ENCODE data around the gene LEMD3. TPM values are rescaled to one million over a fixed set of nuclear protein-coding genes. Genes with fewer than 3 reads are reported as not detected.
A peak's percentile ranks its signal among the peaks of the same experiment; 100 is the strongest.

LEMD3 gene
- total and polyA plus RNA-seq, 2 of the 8 experiments (the other 6 are each of a cell fraction or from before 2014, with no cell fraction given) = 5.8 to 33.2 TPM

DNA sequence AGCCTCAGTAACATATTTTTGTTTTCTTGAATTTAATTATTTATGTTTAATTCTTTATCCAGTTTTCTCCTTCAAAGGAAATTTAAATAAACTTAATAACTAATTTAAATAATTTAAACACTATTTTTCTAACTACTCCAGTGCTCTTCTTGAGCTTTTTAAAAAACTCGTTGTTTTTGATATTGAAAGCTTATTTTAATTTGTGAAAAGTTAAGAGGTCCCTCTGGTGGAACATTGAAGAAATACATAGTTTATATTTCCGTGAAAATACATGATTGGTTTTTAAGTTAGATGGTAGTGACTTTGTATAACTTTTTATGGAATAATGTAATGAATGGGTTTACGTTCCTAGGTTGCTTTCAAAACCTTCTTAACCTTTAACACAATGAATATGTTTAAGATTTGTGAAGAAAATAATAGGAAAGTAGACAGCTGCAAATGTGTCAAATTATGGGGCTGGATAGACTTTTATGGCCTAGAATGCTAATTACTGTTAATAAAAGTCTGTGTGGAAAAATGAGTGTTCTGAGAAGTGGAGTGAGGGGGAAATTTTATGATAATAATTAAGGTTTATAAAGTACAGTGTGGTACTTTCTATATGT, 63.2 kb downstream of the LEMD3 start:
- Histone ChIP-seq H2BK20ac (ENCODE audit: low read length) (no peak overlapping the region), H3K79me1 (ENCODE audit: low read depth, low read length) (no peaks in the 10 kb centered on the region), H4K20me1 (replicated peaks in 1 of 2; ENCODE audit: control insufficient read depth in 1 of 2, insufficient read depth in 2 of 2, low read length in 2 of 2) (no peaks in the 10 kb centered on the region), H3K79me2 (ENCODE audit: control insufficient read depth in 1 of 2, insufficient read depth in 2 of 2, low read length in 2 of 2) (peaks cover 0 to 22% of the 10 kb centered on the region in 2 experiments; a peak in 2 of 4 replicates), H3K9me3 (ENCODE audit: insufficient read depth in 2 of 2, low read depth in 1 of 2, low read length in 1 of 2) (peaks cover 0 to 12% of the 10 kb centered on the region in 2 experiments; a peak in 1 of 4 replicates), H4K8ac (ENCODE audit: extremely low read depth, insufficient read depth, low read length) (no peak overlapping the region), H3K23ac (ENCODE audit: insufficient read length) (no peak overlapping the region), H2BK120ac (replicated peaks; ENCODE audit: low read depth, low read length) (no peak overlapping the region), H3K14ac (ENCODE audit: insufficient read length) (no peak overlapping the region), H3K27me3 (replicated peaks in 1 of 4; ENCODE audit: control insufficient read depth in 3 of 4, extremely low read depth in 1 of 4, insufficient read depth in 3 of 4, low read length in 3 of 4) (no peaks in the 10 kb centered on the region), H4K5ac (ENCODE audit: insufficient read length, low read depth, low read length) (no peak overlapping the region), H2AFZ (ENCODE audit: low read length) (no peak overlapping the region), H3K56ac (replicated peaks; ENCODE audit: insufficient read length, low read depth, low read length) (no peak overlapping the region), H3K4me1 (replicated peaks in 1 of 4; ENCODE audit: control insufficient read depth in 3 of 4, insufficient read depth in 4 of 4, low read length in 3 of 4) (no peaks in the 10 kb centered on the region), H4K91ac (replicated peaks; ENCODE audit: insufficient read length, low read length) (no peak overlapping the region), H3K4me2 (ENCODE audit: insufficient read depth in 1 of 2, low read depth in 2 of 2, low read length in 2 of 2) (no peak overlapping the region), H3K23me2 (ENCODE audit: low read depth, low read length) (no peaks in the 10 kb centered on the region), H3K27ac (ENCODE audit: low read depth, low read length) (no peak overlapping the region), H3K18ac (ENCODE audit: extremely low read depth, low read length) (no peak overlapping the region), H2BK15ac (ENCODE audit: low read length) (no peak overlapping the region), H3K4ac (replicated peaks; ENCODE audit: insufficient read length, low read depth, low read length) (no peak overlapping the region), H2AK5ac (ENCODE audit: low read depth, low read length) (no peak overlapping the region), H3K4me3 (ENCODE audit: extremely low read depth in 1 of 4, insufficient read depth in 2 of 4, low read depth in 3 of 4, low read length in 4 of 4) (no peak overlapping the region), H2BK12ac (ENCODE audit: low read depth, low read length) (no peak overlapping the region), H3K36me3 (ENCODE audit: control insufficient read depth in 2 of 4, insufficient read depth in 4 of 4, low read length in 3 of 4) (peaks cover 0 to 13% (median 7%) of the 10 kb centered on the region in 4 experiments; a peak in 4 of 8 replicates), H2BK5ac (ENCODE audit: low read depth, low read length) (no peak overlapping the region), H3K9ac (replicated peaks in 1 of 4; ENCODE audit: extremely low read depth in 1 of 4, low read depth in 3 of 4, low read length in 3 of 4) (no peak overlapping the region)
- no peak for DNase-seq (ENCODE audit: low read depth in 1 of 2, low spot score in 2 of 2)
- FAIRE-seq = no peak
- CTCF ChIA-PET (ENCODE audit: partially characterized antibody) = interaction anchor here (0.7 to 2.9 kb wide), 18 partner anchors 9 to 440 kb away, joined by 3 to 17 read pairs (median 4); partner anchors contain the start of gene LEMD3
- TF ChIP-seq SP4 (IDR thresholded peaks at IDR 0.05; ENCODE audit: low read length) (no peak), RAD21 (IDR thresholded peaks at IDR 0.05 in 1 of 2, conservative IDR thresholded peaks at IDR 0.05 in 1 of 2; ENCODE audit: low read depth in 2 of 2, low read length in 2 of 2) (peak in 1 of 2 experiments; percentile 18; a peak in 2 of 4 replicates)
- WGBS, 2 experiments (ENCODE audit: extremely low coverage in 1 of 2, insufficient coverage in 1 of 2, insufficient read length in 1 of 2, insufficient replicate concordance in 2 of 2, low coverage in 1 of 2, low lambda C conversion rate in 2 of 2, missing lambda C conversion rate in 1 of 2) = 66% methylated on average over 3 of the region's 3 CpGs; no CpG with 5 or more reads in 1 of the 2 experiments
- POLR2A ChIA-PET (ENCODE audit: partially characterized antibody) = interaction anchor here (0.6 kb wide), 1 partner anchor 16 kb away, joined by 3 read pairs; no protein-coding TSS in a partner anchor

All from H1 (cell line).